Gastroesophageal sphincter (tissue), 4 donors: ENCODE data around the gene ZNF451. TPM values are rescaled to one million over a fixed set of nuclear protein-coding genes. Genes with fewer than 3 reads are reported as not detected.

ENCODE experiments used
- ATAC-seq: fragments of 150-250 bp; one replicate; pipeline ENCODE4 v1.9.1; 2016; ENCODE audit warnings: mild to moderate bottlenecking, moderate library complexity
- H3K27ac ChIP-seq, 4 donors: fragments of 200-600 bp; sonication (generic) in 3 of 4; 1 replicate in 3 of 4; 2 replicates in 1 of 4; pipeline ENCODE4 v1.5.1; 2016 to 2019
- H3K27me3 ChIP-seq: fragments of 200-600 bp; sonication (generic); one replicate; pipeline ENCODE4 v1.5.1; 2019
- H3K36me3 ChIP-seq, 2 donors: fragments of 200-600 bp; sonication (generic); one replicate each; pipeline ENCODE4 v1.5.1; 2019; ENCODE audit warnings: control low read depth in 1 of 2
- H3K4me1 ChIP-seq, 3 donors: fragments of 200-600 bp; sonication (generic); 1 replicate in 2 of 3; 2 replicates in 1 of 3; pipeline ENCODE4 v1.5.1; 2016 to 2019; ENCODE audit warnings: control low read depth in 2 of 3
- H3K4me3 ChIP-seq, 2 donors: fragments of 200-600 bp; sonication (generic); one replicate each; pipeline ENCODE4 v1.5.1; 2019; ENCODE audit warnings: mild to moderate bottlenecking in 1 of 2, moderate library complexity in 1 of 2
- H3K9me3 ChIP-seq, 3 donors: fragments of 200-600 bp; sonication (generic); one replicate each; pipeline ENCODE4 v1.5.1; 2017 to 2019; ENCODE audit warnings: control low read depth in 2 of 3
- CTCF ChIP-seq, 4 experiments: fragments of 200-600 bp in 2 of 4; fragments of 450-650 bp in 2 of 4; sonication (generic) in 1 of 4; IDR thresholded peaks; one replicate each; pipeline ENCODE4 v1.5.1; 2017 to 2019; ENCODE audit warnings: antibody characterized with exemption in 4 of 4, mild to moderate bottlenecking in 2 of 4, moderate library complexity in 2 of 4
- EP300 ChIP-seq: sonication (generic); formaldehyde crosslinking; IDR thresholded peaks from one replicate; pipeline ENCODE4 v1.6.1; 2017; ENCODE audit warnings: antibody characterized with exemption, mild to moderate bottlenecking
- POLR2A ChIP-seq, 2 donors: fragments of 450-650 bp; IDR thresholded peaks; one replicate each; pipeline ENCODE4 v1.6.1; 2017; ENCODE audit warnings: antibody characterized with exemption in 2 of 2, mild to moderate bottlenecking in 2 of 2, moderate library complexity in 1 of 2
- POLR2AphosphoS5 ChIP-seq: sonication (generic); formaldehyde crosslinking; IDR thresholded peaks from one replicate; pipeline ENCODE4 v1.6.1; 2017; ENCODE audit warnings: antibody characterized with exemption
- WGBS, 2 donors: methylation state at CpG; one replicate each; pipeline ENCODE4 v1.1.5; 2018; ENCODE audit warnings: low coverage in 1 of 2; 5-methylcytosine and 5-hydroxymethylcytosine counted together
- total RNA-seq, 4 donors: library from RNA; depleted of rRNA; stranded (reverse); fragments of >200 nt; gene quantifications; one replicate each; pipeline ENCODE4 v1.1.0, GENCODE V29; 2016

Gene ZNF451
- total RNA-seq, 4 donors from 2014 or later = 28.7 to 66.5 (median 39.8) TPM

GRCh38 chr6:57162028-57162427, 72.0 kb downstream of the ZNF451 start:
- no peak overlapping the region for H3K4me3 ChIP-seq
- no peak for ATAC-seq
- no peak for TF ChIP-seq POLR2A (IDR thresholded peaks at IDR 0.05)
- no peak for TF ChIP-seq EP300
- TF ChIP-seq POLR2AphosphoS5 = no peak
- TF ChIP-seq CTCF (IDR thresholded peaks at IDR 0.05) = no peak
- H3K4me1 ChIP-seq = no peaks in the 10 kb centered on the region
- H3K27me3 ChIP-seq = no peaks in the 10 kb centered on the region
- H3K27ac ChIP-seq = no peak overlapping the region
- peaks cover 0 to 19% (median 0%) of the 10 kb centered on the region in 3 donors for H3K9me3 ChIP-seq
- H3K36me3 ChIP-seq = peaks cover 0 to 74% of the 10 kb centered on the region in 2 donors
- WGBS, 2 donors = 85 to 90% methylated on average over 2 of the region's 2 CpGs

- no peak overlapping the region for H3K4me3 ChIP-seq
- no peak for ATAC-seq
These were observed 72.5 kb downstream of the ZNF451 start for GRCh38 chr6:57162516-57162915.

GRCh38 chr6:57163956-57164355, 74.0 kb downstream of the ZNF451 start:
- Histone ChIP-seq H3K27ac (no peak overlapping the region), H3K4me1 (no peaks in the 10 kb centered on the region), H3K9me3 (peaks cover 0 to 19% (median 0%) of the 10 kb centered on the region in 3 donors), H3K36me3 (peaks cover 0 to 59% of the 10 kb centered on the region in 2 donors), H3K4me3 (no peak overlapping the region), H3K27me3 (no peaks in the 10 kb centered on the region)
- WGBS, 2 donors = 94 to 100% methylated on average over 2 of the region's 2 CpGs
- ATAC-seq = no peak
- no peak for TF ChIP-seq POLR2A (IDR thresholded peaks at IDR 0.05)
- no peak for TF ChIP-seq POLR2AphosphoS5
- no peak for TF ChIP-seq EP300
- TF ChIP-seq CTCF (IDR thresholded peaks at IDR 0.05) = no peak

More at GRCh38 chr6:57162516-57162915, 72.5 kb downstream of the ZNF451 start:
- H3K9me3 ChIP-seq = peaks cover 0 to 19% (median 0%) of the 10 kb centered on the region in 3 donors
- H3K27ac ChIP-seq = no peak overlapping the region
- WGBS, 2 donors = 76 to 78% methylated on average over 3 of the region's 3 CpGs
- TF ChIP-seq EP300 = no peak
- TF ChIP-seq CTCF (IDR thresholded peaks at IDR 0.05) = no peak
- TF ChIP-seq POLR2AphosphoS5 = no peak
- no peak for TF ChIP-seq POLR2A (IDR thresholded peaks at IDR 0.05)
- H3K4me1 ChIP-seq = no peaks in the 10 kb centered on the region
- H3K36me3 ChIP-seq = peaks cover 0 to 69% of the 10 kb centered on the region in 2 donors
- H3K27me3 ChIP-seq = no peaks in the 10 kb centered on the region

GRCh38 chr6:57165080-57165479, 75.1 kb downstream of the ZNF451 start:
- no peaks in the 10 kb centered on the region for H3K4me1 ChIP-seq
- H3K4me3 ChIP-seq = no peak overlapping the region
- 100% methylated on average over 1 of the region's 1 CpG for WGBS, 2 donors
- H3K36me3 ChIP-seq = peaks cover 0 to 64% of the 10 kb centered on the region in 2 donors
- TF ChIP-seq POLR2AphosphoS5 (no peak), POLR2A (IDR thresholded peaks at IDR 0.05) (no peak), CTCF (IDR thresholded peaks at IDR 0.05) (no peak), EP300 (no peak)
- ATAC-seq = no peak
- H3K27ac ChIP-seq = no peak overlapping the region
- H3K9me3 ChIP-seq = peaks cover 0 to 19% (median 0%) of the 10 kb centered on the region in 3 donors
- H3K27me3 ChIP-seq = no peaks in the 10 kb centered on the region
